Activated T-cell treated with anti-CD3 and anti-CD28 coated beads, Interleukin-2, amount 50 U/mL, for 4 hours (primary cell): Measurements from ENCODE around the gene AKR1B15. TPM values are rescaled to one million over a fixed set of nuclear protein-coding genes. Genes with fewer than 3 reads are reported as not detected.

Experiments
- ATAC-seq, 2 donors: fragments of 200-7000 bp; cut with Tn5 transposase; one replicate each; pipeline ENCODE4 v1.10.0; 2021
- DNase-seq: peaks from one replicate; pipeline ENCODE4 v3.0.0-alpha.2; 2020
- H3K27me3 Mint-ChIP-seq: one replicate; pipeline ENCODE4 v1.8.0; 2021; ENCODE audit warnings: low read depth, mixed read lengths
- H3K36me3 Mint-ChIP-seq: one replicate; pipeline ENCODE4 v1.8.0; 2022; ENCODE audit warnings: mixed read lengths; ENCODE audit not compliant: insufficient read depth
- H3K4me1 Mint-ChIP-seq: one replicate; pipeline ENCODE4 v1.8.0; 2021; ENCODE audit warnings: low read depth, mixed read lengths
- H3K4me3 Mint-ChIP-seq: one replicate; pipeline ENCODE4 v1.8.0; 2021; ENCODE audit warnings: mild to moderate bottlenecking, moderate library complexity, mixed read lengths
- H3K9me3 Mint-ChIP-seq: one replicate; pipeline ENCODE4 v1.8.0; 2021; ENCODE audit warnings: mixed read lengths
- total RNA-seq, 3 donors: library from RNA; stranded (reverse); gene quantifications; one replicate each; pipeline ENCODE4 v1.2.1, GENCODE V29; 2021

Gene AKR1B15
- total RNA-seq, result not detected

GRCh38 chr7:134548877-134549276, at the start of gene AKR1B15:
Gene AKR1B15 (plus strand): TSS chr7:134549110. CDS start chr7:134564620, 15,510 bp downstream.
- peaks cover 10% of the 10 kb centered on the region for H3K27me3 Mint-ChIP-seq
- peak; percentile 35 to 54 for ATAC-seq
- H3K4me3 Mint-ChIP-seq, result no peak within 1 kb of the TSS
- no peaks in the 10 kb centered on the region for H3K36me3 Mint-ChIP-seq
- peaks cover 2% of the 10 kb centered on the region for H3K4me1 Mint-ChIP-seq
- DNase-seq, result no peak
- H3K9me3 Mint-ChIP-seq, result no peaks in the 10 kb centered on the region

GRCh38 chr7:134500406-134500805, 48.5 kb upstream of the AKR1B15 start:
- Mint-ChIP-seq H3K4me1 (no peaks in the 10 kb centered on the region), H3K4me3 (no peak overlapping the region), H3K9me3 (no peaks in the 10 kb centered on the region), H3K27me3 (peaks cover 6% of the 10 kb centered on the region), H3K36me3 (no peaks in the 10 kb centered on the region)
- DNase-seq (no peak), ATAC-seq (no peak)

GRCh38 chr7:134500982-134501381, 47.9 kb upstream of the AKR1B15 start:
- H3K9me3 Mint-ChIP-seq, result no peaks in the 10 kb centered on the region
- H3K4me3 Mint-ChIP-seq, result no peak overlapping the region
- H3K4me1 Mint-ChIP-seq, result no peaks in the 10 kb centered on the region
- peaks cover 6% of the 10 kb centered on the region for H3K27me3 Mint-ChIP-seq
- H3K36me3 Mint-ChIP-seq, result no peaks in the 10 kb centered on the region
- DNase-seq (no peak), ATAC-seq (no peak)

- H3K9me3 Mint-ChIP-seq, result no peaks in the 10 kb centered on the region
- H3K36me3 Mint-ChIP-seq, result no peaks in the 10 kb centered on the region
- no peaks in the 10 kb centered on the region for H3K4me1 Mint-ChIP-seq
- H3K4me3 Mint-ChIP-seq, result no peak overlapping the region
- ATAC-seq (no peak), DNase-seq (no peak)
- peaks cover 6% of the 10 kb centered on the region for H3K27me3 Mint-ChIP-seq
Measured at GRCh38 chr7:134502463-134503371, 46.2 kb upstream of the AKR1B15 start.

- Mint-ChIP-seq H3K4me1 (no peaks in the 10 kb centered on the region), H3K27me3 (peaks cover 2% of the 10 kb centered on the region), H3K4me3 (no peak overlapping the region), H3K9me3 (no peaks in the 10 kb centered on the region), H3K36me3 (no peaks in the 10 kb centered on the region)
- DNase-seq (no peak), ATAC-seq (no peak)
Measured at GRCh38 chr7:134504660-134505164, 44.2 kb upstream of the AKR1B15 start.

GRCh38 chr7:134505856-134506255, 43.1 kb upstream of the AKR1B15 start:
- Mint-ChIP-seq H3K27me3 (no peaks in the 10 kb centered on the region), H3K9me3 (no peaks in the 10 kb centered on the region), H3K4me3 (no peak overlapping the region), H3K36me3 (no peaks in the 10 kb centered on the region), H3K4me1 (no peaks in the 10 kb centered on the region)
- DNase-seq (no peak), ATAC-seq (no peak)

GRCh38 chr7:134509010-134509409, 39.9 kb upstream of the AKR1B15 start:
- Mint-ChIP-seq H3K9me3 (no peaks in the 10 kb centered on the region), H3K4me1 (peaks cover 2% of the 10 kb centered on the region), H3K36me3 (no peaks in the 10 kb centered on the region), H3K27me3 (no peaks in the 10 kb centered on the region), H3K4me3 (no peak overlapping the region)
- ATAC-seq, result no peak
- no peak for DNase-seq

- DNase-seq (no peak), ATAC-seq (no peak)
- Mint-ChIP-seq H3K4me1 (peaks cover 2% of the 10 kb centered on the region), H3K27me3 (peaks cover 4% of the 10 kb centered on the region), H3K4me3 (no peak overlapping the region), H3K9me3 (no peaks in the 10 kb centered on the region), H3K36me3 (no peaks in the 10 kb centered on the region)
Measured at GRCh38 chr7:134510646-134511045, 38.3 kb upstream of the AKR1B15 start.

GRCh38 chr7:134512271-134512670, 36.6 kb upstream of the AKR1B15 start:
- Mint-ChIP-seq H3K4me1 (peaks cover 2% of the 10 kb centered on the region), H3K4me3 (no peak overlapping the region), H3K9me3 (no peaks in the 10 kb centered on the region), H3K27me3 (peaks cover 6% of the 10 kb centered on the region), H3K36me3 (no peaks in the 10 kb centered on the region)
- no peak for ATAC-seq
- DNase-seq, result no peak

GRCh38 chr7:134513169-134513752, 35.6 kb upstream of the AKR1B15 start:
- Mint-ChIP-seq H3K27me3 (peaks cover 6% of the 10 kb centered on the region), H3K4me1 (peaks cover 2% of the 10 kb centered on the region), H3K36me3 (no peaks in the 10 kb centered on the region), H3K4me3 (no peak overlapping the region), H3K9me3 (no peaks in the 10 kb centered on the region)
- ATAC-seq (peak in 1 of 2 donors; percentile 38), DNase-seq (peak; percentile 9)

- H3K27me3 Mint-ChIP-seq, result peaks cover 6% of the 10 kb centered on the region
- DNase-seq, result no peak
- H3K36me3 Mint-ChIP-seq, result no peaks in the 10 kb centered on the region
- no peaks in the 10 kb centered on the region for H3K9me3 Mint-ChIP-seq
- ATAC-seq, result no peak
- H3K4me3 Mint-ChIP-seq, result no peak overlapping the region
- peaks cover 2% of the 10 kb centered on the region for H3K4me1 Mint-ChIP-seq
Measured at GRCh38 chr7:134514106-134514505, 34.8 kb upstream of the AKR1B15 start.

- DNase-seq (no peak), ATAC-seq (peak; percentile 48 to 54)
- Mint-ChIP-seq H3K4me1 (peaks cover 2% of the 10 kb centered on the region), H3K27me3 (peaks cover 6% of the 10 kb centered on the region), H3K9me3 (no peaks in the 10 kb centered on the region), H3K36me3 (no peaks in the 10 kb centered on the region), H3K4me3 (no peak overlapping the region)
Measured at GRCh38 chr7:134514663-134515062, 34.2 kb upstream of the AKR1B15 start.

- no peak for DNase-seq
- H3K4me3 Mint-ChIP-seq, result no peak overlapping the region
- no peak for ATAC-seq
- no peaks in the 10 kb centered on the region for H3K9me3 Mint-ChIP-seq
- H3K4me1 Mint-ChIP-seq, result peaks cover 2% of the 10 kb centered on the region
- H3K27me3 Mint-ChIP-seq, result peaks cover 12% of the 10 kb centered on the region
- no peaks in the 10 kb centered on the region for H3K36me3 Mint-ChIP-seq
Measured at GRCh38 chr7:134515569-134516468, 33.1 kb upstream of the AKR1B15 start.

- ATAC-seq, result no peak
- Mint-ChIP-seq H3K27me3 (peaks cover 19% of the 10 kb centered on the region), H3K4me1 (no peaks in the 10 kb centered on the region)
Measured at GRCh38 chr7:134520130-134520529, 28.8 kb upstream of the AKR1B15 start.

More at GRCh38 chr7:134520130-134520529, 28.8 kb upstream of the AKR1B15 start:
- Mint-ChIP-seq H3K4me3 (no peak overlapping the region), H3K36me3 (no peaks in the 10 kb centered on the region), H3K9me3 (no peaks in the 10 kb centered on the region)
- DNase-seq, result no peak
